HepG2 (cell line): ENCODE data around the gene SLC2A10. TPM values are rescaled to one million over a fixed set of nuclear protein-coding genes. Genes with fewer than 3 reads are reported as not detected.

ENCODE experiments used
- ATF4 ChIP-seq, 2 experiments: fragments of 450-650 bp in 1 of 2; sonication (generic) in 1 of 2; formaldehyde crosslinking; IDR thresholded peaks; 2 replicates each; pipeline versions ENCODE4 v1.5.0 to v1.8.0; 2020 to 2022; ENCODE audit warnings: mild to moderate bottlenecking in 1 of 2, missing genetic modification reagents in 1 of 2
- BRD4 ChIP-seq: sonication (generic); formaldehyde crosslinking; IDR thresholded peaks from 2 replicates; pipeline ENCODE4 v1.4.0; 2020; ENCODE audit warnings: missing genetic modification reagents
- GLMP ChIP-seq: sonication (generic); formaldehyde crosslinking; IDR thresholded peaks from 2 replicates; pipeline ENCODE4 v1.9.0; 2021; ENCODE audit warnings: missing genetic modification reagents, mild to moderate bottlenecking, borderline replicate concordance
- HMG20A ChIP-seq: IDR thresholded peaks from 2 replicates; pipeline ENCODE4 v1.6.1; 2016; ENCODE audit warnings: borderline replicate concordance
- HOXA9 ChIP-seq: sonication (generic); formaldehyde crosslinking; IDR thresholded peaks from 2 replicates; pipeline ENCODE4 v1.8.1; 2022; ENCODE audit warnings: missing genetic modification reagents, mild to moderate bottlenecking, moderate library complexity, borderline replicate concordance
- IKZF4 ChIP-seq: sonication (generic); formaldehyde crosslinking; IDR thresholded peaks from 2 replicates; pipeline ENCODE4 v1.5.1; 2020; ENCODE audit warnings: borderline replicate concordance, mild to moderate bottlenecking, low read depth, missing genetic modification reagents; ENCODE audit errors: not compliant biosample characterization
- KAT8 ChIP-seq: IDR thresholded peaks from 2 replicates; pipeline ENCODE4 v1.6.1; 2016; ENCODE audit warnings: missing genetic modification reagents, missing compliant biosample characterization
- KMT2B ChIP-seq: IDR thresholded peaks from 2 replicates; pipeline ENCODE4 v1.6.1; 2016; ENCODE audit warnings: missing genetic modification reagents, missing compliant biosample characterization
- LCORL ChIP-seq, 2 experiments: fragments of 450-650 bp in 1 of 2; sonication (generic) in 1 of 2; formaldehyde crosslinking in 1 of 2; IDR thresholded peaks; 2 replicates each; pipeline versions ENCODE4 v1.5.0 to v1.6.1; 2017 to 2020; ENCODE audit warnings: antibody characterized with exemption in 1 of 2, missing genetic modification reagents in 1 of 2
- MAFF ChIP-seq: IDR thresholded peaks from 2 replicates; pipeline ENCODE4 v1.6.1; 2011; ENCODE audit warnings: low read depth, low read length, improper control_type of control experiment
- MAZ ChIP-seq, 2 experiments: sonication (generic) in 1 of 2; formaldehyde crosslinking in 1 of 2; IDR thresholded peaks; 2 replicates each; pipeline versions ENCODE4 v1.5.0 to v1.6.1; 2012 to 2020; ENCODE audit warnings: low read depth in 2 of 2, mild to moderate bottlenecking in 2 of 2, borderline replicate concordance in 1 of 2, improper control_type of control experiment in 1 of 2, low read length in 1 of 2, missing genetic modification reagents in 1 of 2, moderate library complexity in 1 of 2
- NBN ChIP-seq: fragments of 450-650 bp; conservative IDR thresholded peaks from 2 replicates; pipeline ENCODE4 v1.6.1; 2017
- NRL ChIP-seq: sonication (generic); formaldehyde crosslinking; IDR thresholded peaks from 2 replicates; pipeline ENCODE4 v1.5.0; 2020; ENCODE audit warnings: missing genetic modification reagents, mild to moderate bottlenecking, moderate library complexity, borderline replicate concordance
- RBFOX2 ChIP-seq: fragments of 200-400 bp; formaldehyde crosslinking; IDR thresholded peaks from 2 replicates; pipeline ENCODE4 v1.6.1; 2017; ENCODE audit warnings: low read depth, mild to moderate bottlenecking, low read length
- SRSF1 ChIP-seq: fragments of 200-400 bp; formaldehyde crosslinking; optimal IDR thresholded peaks from 2 replicates; pipeline ENCODE3; 2017; ENCODE audit warnings: mild to moderate bottlenecking, low read depth, low read length, moderate library complexity
- ZBTB46 ChIP-seq: sonication (generic); formaldehyde crosslinking; IDR thresholded peaks from 2 replicates; pipeline ENCODE4 v1.4.0; 2020; ENCODE audit warnings: mild to moderate bottlenecking, missing genetic modification reagents, borderline replicate concordance
- ZFP90 ChIP-seq: sonication (generic); formaldehyde crosslinking; IDR thresholded peaks from 2 replicates; pipeline ENCODE4 v1.8.0; 2022; ENCODE audit warnings: missing genetic modification reagents, mild to moderate bottlenecking, inconsistent platforms, borderline replicate concordance
- ZNF501 ChIP-seq: sonication (generic); formaldehyde crosslinking; IDR thresholded peaks from 2 replicates; pipeline ENCODE4 v1.5.1; 2020; ENCODE audit warnings: mild to moderate bottlenecking, moderate library complexity, missing genetic modification reagents
- ZNF562 ChIP-seq: sonication (generic); formaldehyde crosslinking; IDR thresholded peaks from 2 replicates; pipeline ENCODE4 v1.8.0; 2022; ENCODE audit warnings: missing genetic modification reagents, borderline replicate concordance
- ZNF564 ChIP-seq: sonication (generic); formaldehyde crosslinking; IDR thresholded peaks from 2 replicates; pipeline ENCODE4 v1.8.1; 2023; ENCODE audit warnings: mild to moderate bottlenecking, missing genetic modification reagents
- ZNF709 ChIP-seq: sonication (generic); formaldehyde crosslinking; IDR thresholded peaks from 2 replicates; pipeline ENCODE4 v1.5.0; 2020; ENCODE audit warnings: mild to moderate bottlenecking, missing genetic modification reagents
- ZNF710 ChIP-seq: sonication (generic); formaldehyde crosslinking; IDR thresholded peaks from 2 replicates; pipeline ENCODE4 v1.5.0; 2020; ENCODE audit warnings: mild to moderate bottlenecking, missing genetic modification reagents, borderline replicate concordance
- ZNF746 ChIP-seq: sonication (generic); formaldehyde crosslinking; IDR thresholded peaks from 2 replicates; pipeline ENCODE4 v1.8.0; 2022; ENCODE audit warnings: mild to moderate bottlenecking, missing genetic modification reagents
- polyA plus RNA-seq, 8 experiments: library from polyadenylated mRNA; depleted of rRNA in 3 of 8; stranded (reverse) in 7 of 8; unstranded in 1 of 8; fragments of >200 nt; fragmentation: Illumina TruSeq in 4 of 8; extraction: Trizol in 4 of 8; gene quantifications; 2 replicates each; pipeline versions ENCODE4 v1.2.1 to v1.2.3, GENCODE V29; 2011 to 2016; ENCODE audit warnings: low read depth in 4 of 8, missing spikeins in 1 of 8, mixed read lengths in 1 of 8; ENCODE audit not compliant: insufficient read depth in 1 of 8
- total RNA-seq, 5 experiments: library from RNA; depleted of rRNA; stranded (reverse); fragments of >200 nt; fragmentation: Illumina TruSeq; extraction: Trizol; gene quantifications; 2 replicates each; pipeline ENCODE4 v1.2.3, GENCODE V29; 2016; ENCODE audit warnings: low read depth in 1 of 5

SLC2A10 gene
- total and polyA plus RNA-seq, 2 of the 13 experiments (the other 11 are each of a cell fraction or from before 2014, with no cell fraction given): 16.0 to 18.4 TPM

- TF ChIP-seq GLMP (no peak), ATF4 (CRISPR knock-in tag; IDR thresholded peaks at IDR 0.05) (no peak), IKZF4 (CRISPR knock-in tag) (peak; percentile 70), MAFF (no peak), NRL (CRISPR knock-in tag) (peak; percentile 24; the same call in 1 of the 2 replicates), MAZ (IDR thresholded peaks at IDR 0.05; ENCODE audit: borderline replicate concordance, low read depth, low read length) (0 out of 2 replicates have a peak, but pooled peaks have one; percentile 26), MAZ (CRISPR knock-in tag; IDR thresholded peaks at IDR 0.05; ENCODE audit: low read depth) (peak; percentile 78), ZNF562 (no peak), KMT2B (no peak), ZNF709 (CRISPR knock-in tag) (no peak), ZNF746 (CRISPR knock-in tag) (peak; percentile 98), ZBTB46 (CRISPR knock-in tag) (peak; percentile 100), BRD4 (CRISPR knock-in tag) (peak; percentile 70), LCORL (IDR thresholded peaks at IDR 0.05) (peak; percentile 92), LCORL (CRISPR knock-in tag; IDR thresholded peaks at IDR 0.05) (peak; percentile 100), SRSF1 (no peak), ZFP90 (CRISPR knock-in tag) (peak; percentile 74; the same call in 1 of the 2 replicates), RBFOX2 (no peak), ZNF564 (CRISPR knock-in tag) (0 out of 2 replicates have a peak, but pooled peaks have one; percentile 66), KAT8 (no peak), ZNF501 (peak; percentile 84), HMG20A (peak; percentile 68; the same call in 1 of the 2 replicates), HOXA9 (CRISPR knock-in tag) (no peak), ZNF710 (CRISPR knock-in tag) (peak; percentile 87), NBN (no peak)
Observed at GRCh38 chr20:46674253-46675083, 35.0 kb upstream of the SLC2A10 start (continued).
